ENCODE measurements around the gene ATP8B1.

Gene ATP8B1

GRCh38 chr18:57816208-57816954 is 13.3 kb upstream of the ATP8B1 start:
- no peak for DNase-seq

GRCh38 chr18:57814555-57814954 is 11.4 kb upstream of the ATP8B1 start:
- no peak for DNase-seq

GRCh38 chr18:57813245-57813644 is 10.1 kb upstream of the ATP8B1 start:
- no peak for DNase-seq

- no peak for DNase-seq
Observed at GRCh38 chr18:57812126-57812477, 9.0 kb upstream of the ATP8B1 start.

GRCh38 chr18:57811477-57812125 is 8.5 kb upstream of the ATP8B1 start:
- DNase-seq, result no peak

- no peak for DNase-seq
Observed at GRCh38 chr18:57809190-57809589, 6.1 kb upstream of the ATP8B1 start.

GRCh38 chr18:57807336-57808117 is 4.4 kb upstream of the ATP8B1 start:
- DNase-seq, result no peak

GRCh38 chr18:57806978-57807285 is 3.8 kb upstream of the ATP8B1 start:
- no peak for DNase-seq

GRCh38 chr18:57806201-57806977 is 3.3 kb upstream of the ATP8B1 start:
- no peak for DNase-seq

- DNase-seq, result no peak
Observed at GRCh38 chr18:57805117-57805516, 2.0 kb upstream of the ATP8B1 start.

- DNase-seq, result no peak
Observed at GRCh38 chr18:57804557-57804956, 1.4 kb upstream of the ATP8B1 start.

- no peak for DNase-seq
Observed at GRCh38 chr18:57802213-57803102, 657 bp downstream of the ATP8B1 start.

- DNase-seq, result no peak
Observed at GRCh38 chr18:57801761-57802212, 1.3 kb downstream of the ATP8B1 start.

- DNase-seq, result no peak
Observed at GRCh38 chr18:57801325-57801724, 1.8 kb downstream of the ATP8B1 start.

GRCh38 chr18:57798713-57799373 is 4.3 kb downstream of the ATP8B1 start:
- no peak for DNase-seq

- DNase-seq, result no peak
Observed at GRCh38 chr18:57797209-57797651, 5.9 kb downstream of the ATP8B1 start.

GRCh38 chr18:57794951-57795728 is 8.0 kb downstream of the ATP8B1 start:
- no peak for DNase-seq

GRCh38 chr18:57793302-57793986 is 9.7 kb downstream of the ATP8B1 start:
- DNase-seq, result no peak

- DNase-seq, result no peak
Observed at GRCh38 chr18:57792631-57793301, 10.3 kb downstream of the ATP8B1 start.

All from activated CD4-positive, CD25-positive, alpha-beta regulatory T cell treated with anti-CD3 and anti-CD28 coated beads, Interleukin-2, amount 50 U/mL, for 72 hours (primary cell).